ENCODE measurements around the gene LACRT.
"Not testable (repeated sequence)": the region's sequence is repeated elsewhere in the genome, so short reads cannot be mapped to it uniquely, and the experiment has no call there.

LACRT gene

GRCh38 chr12:54634795-54635194 is at the start of gene LACRT:
LACRT (minus strand) TSS chr12:54634895; CDS start chr12:54634841, 54 bp downstream.
- DNase-seq: no peak

GRCh38 chr12:54683398-54683797 is 48.7 kb upstream of the LACRT start:
- DNase-seq: no peak

- DNase-seq: no peak
These were observed 48.0 kb upstream of the LACRT start for GRCh38 chr12:54682674-54683073.

GRCh38 chr12:54680374-54680773 is 45.7 kb upstream of the LACRT start:
- DNase-seq: peak; percentile 39

GRCh38 chr12:54678131-54678530 is 43.4 kb upstream of the LACRT start:
- DNase-seq: no peak

GRCh38 chr12:54667945-54668344 is 33.2 kb upstream of the LACRT start:
- DNase-seq: no peak

- no peak for DNase-seq
These were observed 31.3 kb upstream of the LACRT start for GRCh38 chr12:54666008-54666407.

- DNase-seq: not testable (repeated sequence)
These were observed 30.4 kb upstream of the LACRT start for GRCh38 chr12:54665022-54665635.

GRCh38 chr12:54663603-54664002 is 28.9 kb upstream of the LACRT start:
- DNase-seq: no peak

- DNase-seq: no peak
These were observed 27.3 kb upstream of the LACRT start for GRCh38 chr12:54662026-54662425.

GRCh38 chr12:54661048-54661447 is 26.4 kb upstream of the LACRT start:
- no peak for DNase-seq

GRCh38 chr12:54660320-54660962 is 25.7 kb upstream of the LACRT start:
- no peak for DNase-seq

- peak; percentile 54 for DNase-seq
These were observed 23.9 kb upstream of the LACRT start for GRCh38 chr12:54658306-54659264.

- no peak for DNase-seq
These were observed 22.5 kb upstream of the LACRT start for GRCh38 chr12:54657105-54657607.

- DNase-seq: no peak
These were observed 20.2 kb upstream of the LACRT start for GRCh38 chr12:54654926-54655325.

GRCh38 chr12:54653025-54653424 is 18.3 kb upstream of the LACRT start:
- DNase-seq: no peak

GRCh38 chr12:54650889-54651288 is 16.2 kb upstream of the LACRT start:
- DNase-seq: no peak

- DNase-seq: no peak
These were observed 15.7 kb upstream of the LACRT start for GRCh38 chr12:54650409-54650808.

- no peak for DNase-seq
These were observed 15.1 kb upstream of the LACRT start for GRCh38 chr12:54649825-54650224.

- no peak for DNase-seq
These were observed 13.6 kb upstream of the LACRT start, which contains the start of gene DCD for GRCh38 chr12:54648265-54648664. DCD (minus strand) TSS chr12:54648365; CDS start chr12:54648303, 62 bp downstream.

GRCh38 chr12:54641554-54641953 is 6.9 kb upstream of the LACRT start:
- DNase-seq: no peak

GRCh38 chr12:54641089-54641488 is 6.4 kb upstream of the LACRT start:
- no peak for DNase-seq

- not testable (repeated sequence) for DNase-seq
These were observed 4.4 kb upstream of the LACRT start for GRCh38 chr12:54639112-54639511.
